ENCODE data around the gene PPP2R5B.
A peak's percentile ranks its signal among the peaks of the same experiment; 100 is the strongest.

The PPP2R5B gene

GRCh38 chr11:64888729-64889511 is 35.6 kb upstream of the PPP2R5B start:
- DNase-seq (ENCODE audit: low spot score) = no peak

- no peak for DNase-seq (ENCODE audit: low spot score)
Observed at GRCh38 chr11:64890522-64890939, 34.0 kb upstream of the PPP2R5B start.

- no peak for DNase-seq (ENCODE audit: low spot score)
Observed at GRCh38 chr11:64891215-64891848, 33.2 kb upstream of the PPP2R5B start.

GRCh38 chr11:64891880-64892279 is 32.6 kb upstream of the PPP2R5B start:
- DNase-seq (ENCODE audit: low spot score) = no peak

- no peak for DNase-seq (ENCODE audit: low spot score)
Observed at GRCh38 chr11:64892411-64892831, 32.1 kb upstream of the PPP2R5B start.

- DNase-seq (ENCODE audit: low spot score) = no peak
Observed at GRCh38 chr11:64892838-64893193, 31.7 kb upstream of the PPP2R5B start.

- DNase-seq (ENCODE audit: low spot score) = no peak
Observed at GRCh38 chr11:64893194-64894069, 31.1 kb upstream of the PPP2R5B start.

GRCh38 chr11:64894070-64894811 is 30.2 kb upstream of the PPP2R5B start:
- DNase-seq (ENCODE audit: low spot score) = peak; percentile 88

GRCh38 chr11:64894812-64895452 is 29.6 kb upstream of the PPP2R5B start:
- DNase-seq (ENCODE audit: low spot score) = no peak

- DNase-seq (ENCODE audit: low spot score) = no peak
Observed at GRCh38 chr11:64896448-64897022, 28.0 kb upstream of the PPP2R5B start.

GRCh38 chr11:64897381-64898075 is 27.0 kb upstream of the PPP2R5B start:
- no peak for DNase-seq (ENCODE audit: low spot score)

- no peak for DNase-seq (ENCODE audit: low spot score)
Observed at GRCh38 chr11:64898076-64898445, 26.4 kb upstream of the PPP2R5B start.

GRCh38 chr11:64898541-64898940 is 25.9 kb upstream of the PPP2R5B start:
- no peak for DNase-seq (ENCODE audit: low spot score)

GRCh38 chr11:64900263-64900678 is 24.2 kb upstream of the PPP2R5B start:
- DNase-seq (ENCODE audit: low spot score) = no peak

GRCh38 chr11:64900774-64901173 is 23.7 kb upstream of the PPP2R5B start:
- no peak for DNase-seq (ENCODE audit: low spot score)

- no peak for DNase-seq (ENCODE audit: low spot score)
Observed at GRCh38 chr11:64902102-64902900, 22.2 kb upstream of the PPP2R5B start.

- no peak for DNase-seq (ENCODE audit: low spot score)
Observed at GRCh38 chr11:64903291-64903833, 21.1 kb upstream of the PPP2R5B start.

GRCh38 chr11:64905516-64906313 is 18.8 kb upstream of the PPP2R5B start:
- no peak for DNase-seq (ENCODE audit: low spot score)

- no peak for DNase-seq (ENCODE audit: low spot score)
Observed at GRCh38 chr11:64906314-64906635, 18.2 kb upstream of the PPP2R5B start.

Data from AG20443 (cell line).